Myocyte (in vitro differentiated cells): Measurements from ENCODE around the gene KIF16B. TPM values are rescaled to one million over a fixed set of nuclear protein-coding genes. Genes with fewer than 3 reads are reported as not detected.
"Not testable (repeated sequence)": the region's sequence is repeated elsewhere in the genome, so short reads cannot be mapped to it uniquely, and the experiment has no call there.

Experiments used
- DNase-seq: peaks from one replicate; pipeline ENCODE4 v3.0.0-alpha.2; 2012; ENCODE audit warnings: low read depth
- total RNA-seq: library from RNA; depleted of rRNA; stranded (reverse); fragments of >200 nt; gene quantifications from 2 replicates; pipeline ENCODE4 v1.2.3, GENCODE V29; 2014

KIF16B gene
- total RNA-seq, 1 donor from 2014 or later: 16.0 TPM

DNA sequence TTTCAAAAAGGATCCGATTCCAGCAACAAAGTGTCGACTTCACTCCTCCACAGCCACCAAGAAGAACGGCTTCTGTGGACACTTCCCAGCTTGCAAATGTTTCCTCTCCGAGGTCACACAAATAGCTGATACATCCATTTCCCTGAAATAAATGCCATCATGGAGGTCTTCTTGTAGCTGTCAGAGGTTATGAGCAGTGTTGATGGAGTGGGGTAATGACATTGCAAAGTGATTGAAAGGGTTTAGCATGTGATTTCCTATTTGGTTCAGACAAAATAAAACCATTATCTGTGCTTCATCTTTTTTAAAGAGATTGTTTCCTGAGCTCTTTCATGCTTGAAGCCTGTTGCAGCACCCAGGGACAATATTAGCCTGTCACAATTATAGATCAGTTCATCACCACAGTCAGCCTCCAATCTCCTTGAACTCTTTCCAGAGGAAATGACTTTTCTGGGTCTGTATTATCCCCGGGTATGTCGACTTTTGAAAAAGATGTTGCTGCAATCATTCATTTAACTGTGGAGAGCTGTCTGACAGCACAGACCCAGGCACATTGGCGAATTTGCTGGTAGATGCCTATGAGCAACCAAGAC, 16.9 kb upstream of the KIF16B start:
- DNase-seq: no peak

DNA sequence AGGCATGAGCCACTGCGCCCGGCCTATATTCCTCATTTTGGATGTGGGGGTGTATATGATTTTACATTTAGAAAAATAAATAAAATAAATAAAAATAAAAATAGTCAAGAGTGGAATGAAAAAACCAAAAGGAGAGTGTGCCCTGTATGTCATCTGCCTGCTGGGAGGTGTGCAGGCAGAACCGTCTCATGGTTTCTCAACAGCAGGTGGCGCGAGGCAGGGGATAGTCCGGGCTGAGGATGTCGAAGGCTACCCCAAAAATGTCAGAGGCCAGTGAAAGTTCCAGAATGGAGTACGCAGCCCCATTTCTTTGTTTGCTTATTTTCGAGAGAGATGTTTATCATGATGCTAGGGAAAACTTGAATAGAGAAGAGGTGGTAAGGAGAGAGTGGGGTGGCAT, 16.4 kb upstream of the KIF16B start:
- DNase-seq: no peak

DNA sequence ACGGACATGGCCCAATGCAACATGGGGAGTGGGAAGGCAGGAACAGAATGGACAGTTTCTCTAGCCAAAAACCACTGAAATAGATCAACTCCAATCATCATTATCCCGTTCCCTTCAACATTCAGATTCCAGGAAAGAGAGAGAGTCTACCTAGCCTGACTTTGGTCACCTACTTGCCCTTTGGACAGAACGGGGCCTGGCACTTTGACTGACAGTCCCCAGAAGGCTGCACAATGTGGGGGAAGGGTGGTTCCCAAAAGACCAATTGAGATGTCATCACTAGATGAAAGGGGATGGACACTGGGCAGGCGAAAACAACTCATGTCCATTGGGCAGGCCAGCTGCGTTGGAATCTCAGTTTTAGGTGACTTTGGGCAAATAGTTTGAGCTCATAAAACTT, 15.0 kb upstream of the KIF16B start:
- no peak for DNase-seq

GRCh38 chr20:16587066-16587465, 13.8 kb upstream of the KIF16B start:
- no peak for DNase-seq

- DNase-seq: no peak
These were observed 10.2 kb upstream of the KIF16B start for GRCh38 chr20:16583474-16583873.

- DNase-seq: no peak
These were observed 8.0 kb upstream of the KIF16B start for GRCh38 chr20:16581241-16581640.

- no peak for DNase-seq
These were observed 7.4 kb upstream of the KIF16B start for GRCh38 chr20:16580620-16581019.

DNA sequence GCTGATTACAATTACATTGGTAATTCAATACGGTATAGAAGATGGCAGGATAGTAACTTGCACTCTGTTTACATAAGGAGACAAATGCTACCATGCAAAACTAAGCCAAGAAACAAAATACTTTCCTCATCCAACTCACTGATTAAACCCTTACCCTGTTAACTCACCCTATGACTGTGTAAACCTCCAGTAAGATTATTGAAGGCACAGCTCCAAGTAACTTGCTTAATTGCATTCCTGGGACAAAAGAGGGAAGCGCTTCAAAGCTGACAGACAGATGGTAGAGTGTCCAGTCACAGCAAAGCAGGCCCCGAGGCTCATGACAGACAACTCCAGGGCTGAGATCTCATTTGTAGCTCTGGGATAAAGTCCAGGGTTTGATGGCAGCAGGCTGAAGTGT, 6.9 kb upstream of the KIF16B start:
- DNase-seq: peak; percentile 78

DNA sequence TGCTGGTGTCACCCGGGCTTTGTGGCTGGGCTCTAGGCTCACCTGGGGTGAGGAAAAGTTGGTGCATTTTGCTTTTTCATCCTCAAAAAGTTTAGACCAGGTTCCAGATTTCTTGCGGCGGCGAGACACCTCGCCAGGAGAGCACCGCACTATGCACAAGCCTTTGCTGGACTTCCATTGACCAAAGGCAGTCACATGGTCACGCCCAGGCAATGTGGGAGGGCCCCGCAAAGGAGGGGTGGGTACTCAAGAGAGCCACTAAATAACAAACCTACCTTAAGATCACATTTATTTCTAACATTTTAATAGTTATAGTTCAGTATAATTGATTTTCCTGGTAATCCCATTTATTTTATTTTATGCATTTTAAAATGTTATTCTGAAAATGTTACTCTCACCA, 3.0 kb upstream of the KIF16B start:
- no peak for DNase-seq

DNA sequence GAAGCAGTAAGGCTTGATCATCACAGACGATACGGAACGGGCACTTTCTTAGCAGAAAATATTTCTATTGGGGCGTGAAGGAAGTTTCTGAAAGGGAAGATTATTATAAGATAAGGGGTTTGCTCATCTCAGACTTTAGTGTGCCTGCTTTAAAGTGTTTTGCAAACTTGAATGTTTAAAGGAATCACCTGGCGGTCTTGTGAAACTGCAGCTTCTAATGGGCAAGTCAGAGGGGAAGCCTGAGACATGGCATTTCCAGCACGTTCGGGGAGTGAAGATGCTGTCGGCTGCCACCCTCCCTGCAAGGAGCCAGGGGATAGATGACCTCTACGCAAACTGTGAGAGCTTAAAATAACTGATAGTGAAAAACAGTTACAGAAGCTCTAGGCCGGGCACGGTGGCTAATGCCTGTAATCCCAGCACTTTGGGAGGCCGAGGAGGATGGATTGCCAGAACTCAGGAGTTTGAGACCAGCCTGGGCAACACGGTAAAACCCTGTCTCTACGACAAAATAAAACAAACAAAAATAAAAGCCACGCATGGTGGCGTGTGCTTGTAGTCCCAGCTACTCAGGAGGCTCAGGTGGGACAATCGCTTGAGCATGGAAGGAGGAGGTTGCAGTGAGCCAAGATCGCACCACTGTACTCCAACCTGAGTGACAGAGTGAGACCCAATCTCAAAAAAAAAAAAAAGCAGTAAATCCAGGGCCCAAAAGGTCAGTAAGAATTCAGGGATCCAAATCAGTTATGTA, 2.3 kb upstream of the KIF16B start:
- no peak for DNase-seq

GRCh38 chr20:16574656-16575355, 1.6 kb upstream of the KIF16B start:
- peak; percentile 87 for DNase-seq

DNA sequence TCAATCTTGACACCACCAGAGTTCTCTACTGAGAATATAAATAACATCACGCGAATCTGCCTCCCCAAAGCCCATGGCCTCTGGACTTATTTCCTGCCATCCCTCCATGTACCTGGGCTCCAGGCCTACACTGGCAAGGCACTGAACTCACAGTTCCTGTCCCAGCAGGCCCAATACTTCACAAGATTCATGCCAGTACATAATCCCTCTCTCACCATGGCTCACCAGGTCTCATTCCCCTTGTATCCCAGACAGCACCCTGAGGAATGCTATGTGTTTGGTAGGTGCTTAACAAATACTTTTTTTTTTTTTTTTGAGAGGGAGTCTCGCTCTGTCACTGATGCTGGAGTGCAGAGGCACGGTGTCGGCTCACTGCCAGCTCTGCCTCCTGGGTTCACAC, 1.9 kb downstream of the KIF16B start:
- no peak for DNase-seq

DNA sequence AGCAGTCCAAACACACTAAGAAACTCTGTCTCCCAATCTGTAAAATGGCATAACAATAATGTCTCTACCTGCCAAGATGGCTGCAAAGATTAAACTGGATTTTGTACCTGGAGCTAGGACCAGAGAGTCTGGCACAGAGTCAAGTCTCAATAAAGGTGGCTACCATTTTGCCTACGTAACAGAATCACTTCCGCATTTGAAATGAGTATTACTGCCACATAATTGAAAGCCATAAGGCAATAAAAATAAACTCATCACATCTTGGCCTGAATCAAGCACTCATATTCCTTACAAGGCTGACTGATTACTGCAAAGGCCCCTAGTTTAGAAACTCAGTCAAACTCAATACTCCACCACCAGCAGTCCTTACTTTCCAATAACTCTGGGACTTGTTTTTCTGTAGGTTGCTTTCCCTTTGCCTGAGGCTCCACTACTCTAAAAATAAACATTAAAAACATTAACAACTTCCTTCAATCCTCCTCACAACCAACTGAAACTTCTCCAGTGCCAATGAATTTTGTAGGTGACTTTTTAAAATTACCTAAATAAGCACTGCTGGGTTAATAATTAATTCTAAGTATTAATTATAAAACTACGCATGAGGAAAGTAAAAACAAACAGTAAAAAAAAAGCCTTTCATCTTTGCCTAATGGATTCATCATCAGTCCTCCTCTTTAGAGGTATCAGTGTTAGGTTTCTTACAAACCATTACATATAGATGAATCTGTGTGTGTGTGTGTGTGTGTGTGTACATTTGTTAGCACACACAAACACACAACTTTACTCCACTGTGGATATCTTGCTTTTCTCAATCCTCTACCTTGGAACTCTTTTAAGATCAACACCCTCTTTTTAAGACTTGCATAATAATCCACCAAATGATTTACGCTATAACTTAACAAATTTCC, 3.7 kb downstream of the KIF16B start:
- no peak for DNase-seq

- no peak for DNase-seq
These were observed 7.2 kb downstream of the KIF16B start for GRCh38 chr20:16566080-16566479.

GRCh38 chr20:16564079-16564478, 9.2 kb downstream of the KIF16B start:
- not testable (repeated sequence) for DNase-seq

DNA sequence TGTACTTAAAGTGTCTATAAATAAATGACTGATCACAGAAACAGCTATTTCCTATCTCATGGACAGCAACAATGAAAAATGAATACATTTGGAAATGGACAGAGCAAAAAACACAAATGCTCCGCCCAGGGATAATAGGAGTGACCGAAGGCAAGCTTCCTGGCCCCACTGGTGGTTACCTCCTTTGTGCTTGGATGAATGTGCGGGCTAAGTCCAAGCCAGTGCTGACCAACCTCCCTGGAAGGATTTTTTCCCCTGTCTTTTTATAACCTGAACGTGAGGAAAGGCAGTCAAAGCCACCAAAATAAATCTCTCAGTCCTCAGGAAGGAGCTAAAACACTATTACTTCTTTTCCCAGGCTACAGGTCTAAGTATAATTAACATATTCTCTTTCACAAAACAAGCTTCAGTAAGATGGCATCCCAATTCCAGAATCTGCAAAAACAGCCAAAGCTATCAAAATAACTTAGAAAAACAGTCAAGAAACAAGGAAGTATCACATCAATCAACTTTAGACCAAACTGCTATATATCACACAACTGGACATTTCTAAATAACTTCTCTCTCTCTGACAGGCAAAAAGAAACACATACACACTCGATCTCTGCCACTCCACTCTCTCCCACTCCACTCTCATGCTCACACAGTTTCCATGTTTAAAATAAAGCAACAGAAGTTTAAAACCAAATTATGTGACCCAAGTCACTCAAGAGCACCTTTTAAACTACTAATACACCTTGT, 10.0 kb downstream of the KIF16B start:
- no peak for DNase-seq

GRCh38 chr20:16562259-16562658, 11.0 kb downstream of the KIF16B start:
- no peak for DNase-seq

DNA sequence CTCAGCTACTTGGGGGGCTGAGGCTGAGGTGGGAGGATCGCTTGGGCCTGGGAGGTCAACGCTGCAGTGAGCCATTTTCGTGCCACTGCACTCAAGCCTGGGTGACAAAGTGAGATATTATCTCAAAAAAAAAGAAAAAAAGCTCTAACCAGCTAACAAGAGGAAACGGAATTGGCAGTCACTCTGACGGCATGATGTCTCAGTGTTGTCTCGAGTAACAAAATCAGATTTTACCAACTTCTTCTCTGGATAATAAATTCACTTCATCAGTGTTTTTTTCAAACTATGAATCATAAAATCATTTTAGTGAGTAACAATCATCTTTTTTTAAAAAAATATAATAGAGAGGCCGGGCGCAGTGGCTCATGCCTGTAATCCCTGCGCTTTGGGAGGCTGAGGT, 12.6 kb downstream of the KIF16B start:
- no peak for DNase-seq

DNA sequence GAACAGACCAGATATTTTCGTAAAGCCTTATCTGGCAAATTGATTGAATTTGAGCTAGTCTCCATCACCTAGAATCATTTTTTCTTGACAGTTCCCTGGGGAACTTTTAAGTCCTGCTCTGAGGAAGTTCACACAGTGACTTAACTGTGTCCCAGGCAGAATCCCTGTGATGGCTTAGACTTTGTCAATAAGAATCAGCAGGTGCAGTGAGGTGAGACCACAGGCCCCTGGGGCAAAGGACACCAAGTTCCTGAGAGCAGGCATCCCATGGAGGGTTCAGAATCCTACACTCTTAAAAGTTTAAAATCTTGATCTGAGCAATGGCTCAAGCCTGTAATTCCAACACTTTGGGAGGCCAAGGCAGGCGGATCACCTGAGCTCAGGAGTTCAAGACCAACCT, 13.0 kb downstream of the KIF16B start:
- no peak for DNase-seq

DNA sequence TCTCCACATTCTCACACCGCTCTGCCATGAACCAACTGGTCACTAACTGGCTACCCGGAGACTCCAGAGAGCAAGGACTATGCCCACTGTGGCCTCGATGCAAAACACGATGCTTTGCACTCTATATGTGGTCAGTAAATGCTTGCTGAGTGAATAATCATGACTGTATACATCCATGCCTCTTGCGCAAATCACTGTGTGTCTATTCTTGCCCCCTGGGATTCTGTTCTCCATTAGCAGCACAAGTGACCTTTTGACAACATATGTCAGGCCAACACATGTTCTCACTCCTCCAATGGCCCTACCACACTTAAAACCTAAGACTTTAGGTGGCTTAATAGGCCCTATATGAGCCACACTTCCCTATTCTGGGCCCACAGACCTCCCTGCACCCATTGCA, 16.9 kb downstream of the KIF16B start:
- no peak for DNase-seq

- DNase-seq: no peak
These were observed 17.5 kb downstream of the KIF16B start for GRCh38 chr20:16555754-16556153.
